Tibial nerve (tissue), 4 donors: Measurements from ENCODE around the gene GPR162. TPM values are rescaled to one million over a fixed set of nuclear protein-coding genes. Genes with fewer than 3 reads are reported as not detected.

Experiments
- DNase-seq, 2 donors: peaks; one replicate each; pipeline ENCODE4 v3.0.0-alpha.2; 2019; ENCODE audit warnings: low spot score in 2 of 2
- H3K27ac ChIP-seq, 4 donors: fragments of 200-600 bp; sonication (generic) in 3 of 4; one replicate each; pipeline ENCODE4 v1.5.1; 2017 to 2019; ENCODE audit warnings: mild to moderate bottlenecking in 1 of 4
- H3K27me3 ChIP-seq, 2 donors: fragments of 200-600 bp; sonication (generic) in 1 of 2; one replicate each; pipeline versions ENCODE4 v1.5.1 to v1.6.0; 2017 to 2019
- H3K36me3 ChIP-seq, 3 donors: fragments of 200-600 bp; sonication (generic); one replicate each; pipeline ENCODE4 v1.5.1; 2018 to 2019
- H3K4me1 ChIP-seq, 4 donors: fragments of 200-600 bp; sonication (generic) in 3 of 4; one replicate each; pipeline ENCODE4 v1.5.1; 2017 to 2019
- H3K4me3 ChIP-seq, 4 donors: fragments of 200-600 bp; sonication (generic) in 3 of 4; one replicate each; pipeline ENCODE4 v1.5.1; 2017 to 2019; ENCODE audit warnings: mild to moderate bottlenecking in 1 of 4, moderate library complexity in 1 of 4
- H3K9me3 ChIP-seq, 4 donors: fragments of 200-600 bp; sonication (generic) in 3 of 4; one replicate each; pipeline ENCODE4 v1.5.1; 2017 to 2019
- CTCF ChIP-seq, 5 experiments: fragments of 200-600 bp in 3 of 5; fragments of 450-650 bp in 2 of 5; sonication (generic) in 3 of 5; IDR thresholded peaks; one replicate each; pipeline ENCODE4 v1.5.1; 2016 to 2019; ENCODE audit warnings: antibody characterized with exemption in 5 of 5, mild to moderate bottlenecking in 3 of 5, moderate library complexity in 2 of 5
- EP300 ChIP-seq, 2 donors: sonication (generic); formaldehyde crosslinking; IDR thresholded peaks; one replicate each; pipeline ENCODE4 v1.6.1; 2017; ENCODE audit warnings: antibody characterized with exemption in 2 of 2, mild to moderate bottlenecking in 1 of 2
- POLR2A ChIP-seq, 2 donors: fragments of 450-650 bp; IDR thresholded peaks; one replicate each; pipeline ENCODE4 v1.6.1; 2017; ENCODE audit warnings: antibody characterized with exemption in 2 of 2, mild to moderate bottlenecking in 2 of 2, moderate library complexity in 2 of 2
- WGBS, 2 donors: methylation state at CpG; one replicate each; pipeline ENCODE4 v1.1.5; 2018; 5-methylcytosine and 5-hydroxymethylcytosine counted together
- total RNA-seq, 4 donors: library from RNA; depleted of rRNA; stranded (reverse); fragments of >200 nt; gene quantifications; one replicate each; pipeline ENCODE4 v1.1.0, GENCODE V29; 2016

Gene GPR162
- total RNA-seq, 4 donors from 2014 or later, result 1.3 to 5.4 (median 2.2) TPM

GRCh38 chr12:6799147-6799546 lies 22.5 kb upstream of the GPR162 start:
- no peak overlapping the region for H3K4me3 ChIP-seq
- no peak for TF ChIP-seq POLR2A (IDR thresholded peaks at IDR 0.05)
- TF ChIP-seq EP300 (IDR thresholded peaks at IDR 0.05), result no peak
- no peak for TF ChIP-seq CTCF (IDR thresholded peaks at IDR 0.05)
- H3K4me1 ChIP-seq, result no peaks in the 10 kb centered on the region
- WGBS, 2 donors, result 90 to 92% methylated on average over 5 of the region's 5 CpGs
- no peaks in the 10 kb centered on the region for H3K27me3 ChIP-seq
- H3K27ac ChIP-seq, result no peak overlapping the region
- H3K36me3 ChIP-seq, result no peaks in the 10 kb centered on the region
- no peak for DNase-seq
- no peaks in the 10 kb centered on the region for H3K9me3 ChIP-seq

- TF ChIP-seq CTCF (IDR thresholded peaks at IDR 0.05) (no peak), POLR2A (IDR thresholded peaks at IDR 0.05) (no peak), EP300 (IDR thresholded peaks at IDR 0.05) (no peak)
- Histone ChIP-seq H3K4me3 (no peak overlapping the region), H3K4me1 (no peaks in the 10 kb centered on the region), H3K27me3 (no peaks in the 10 kb centered on the region), H3K27ac (no peak overlapping the region), H3K9me3 (no peaks in the 10 kb centered on the region), H3K36me3 (no peaks in the 10 kb centered on the region)
- 71 to 77% methylated on average over 1 of the region's 1 CpG for WGBS, 2 donors
- DNase-seq, result no peak
Measured at GRCh38 chr12:6807170-6807569, 14.5 kb upstream of the GPR162 start.

- no peak overlapping the region for H3K27ac ChIP-seq
- no peaks in the 10 kb centered on the region for H3K9me3 ChIP-seq
- DNase-seq, result no peak
- TF ChIP-seq CTCF (IDR thresholded peaks at IDR 0.05) (no peak), POLR2A (IDR thresholded peaks at IDR 0.05) (no peak), EP300 (IDR thresholded peaks at IDR 0.05) (no peak)
- H3K4me3 ChIP-seq, result no peak overlapping the region
- 62 to 75% methylated on average over 10 of the region's 10 CpGs for WGBS, 2 donors
- no peaks in the 10 kb centered on the region for H3K36me3 ChIP-seq
- H3K27me3 ChIP-seq, result no peaks in the 10 kb centered on the region
- H3K4me1 ChIP-seq, result no peaks in the 10 kb centered on the region
Measured at GRCh38 chr12:6809056-6809455, 12.6 kb upstream of the GPR162 start.

GRCh38 chr12:6810758-6811157 lies 10.9 kb upstream of the GPR162 start:
- Histone ChIP-seq H3K4me3 (no peak overlapping the region), H3K27ac (no peak overlapping the region), H3K27me3 (peaks cover 0 to 9% of the 10 kb centered on the region in 2 donors), H3K36me3 (no peaks in the 10 kb centered on the region), H3K9me3 (no peaks in the 10 kb centered on the region), H3K4me1 (no peaks in the 10 kb centered on the region)
- no peak for TF ChIP-seq POLR2A (IDR thresholded peaks at IDR 0.05)
- no peak for TF ChIP-seq CTCF (IDR thresholded peaks at IDR 0.05)
- no peak for TF ChIP-seq EP300 (IDR thresholded peaks at IDR 0.05)
- WGBS, 2 donors, result 52 to 68% methylated on average over 1 of the region's 1 CpG
- no peak for DNase-seq

- Histone ChIP-seq H3K4me1 (no peaks in the 10 kb centered on the region), H3K27ac (no peak overlapping the region), H3K4me3 (no peak overlapping the region), H3K36me3 (no peaks in the 10 kb centered on the region), H3K27me3 (peaks cover 0 to 9% of the 10 kb centered on the region in 2 donors), H3K9me3 (no peaks in the 10 kb centered on the region)
- no peak for DNase-seq
- TF ChIP-seq EP300 (IDR thresholded peaks at IDR 0.05) (no peak), POLR2A (IDR thresholded peaks at IDR 0.05) (no peak), CTCF (IDR thresholded peaks at IDR 0.05) (no peak)
- WGBS, 2 donors, result 44 to 46% methylated on average over 4 of the region's 4 CpGs
Measured at GRCh38 chr12:6813363-6813762, 8.3 kb upstream of the GPR162 start.
